Prostate gland (tissue), 2 donors: ENCODE results near the gene OLFML2B.

Source experiments
- POLR2AphosphoS5 ChIP-seq: sonication (generic); formaldehyde crosslinking; IDR thresholded peaks from one replicate; pipeline ENCODE4 v1.6.1; 2017; ENCODE audit warnings: antibody characterized with exemption
- TF ChIP-seq, protein P1 (sequence below), 4 experiments: fragments of 200-600 bp in 2 of 4; fragments of 450-650 bp in 2 of 4; sonication (generic) in 2 of 4; IDR thresholded peaks; 1 replicate in 3 of 4; 2 replicates in 1 of 4; pipeline ENCODE4 v1.5.1; 2016 to 2019; ENCODE audit warnings: antibody characterized with exemption in 4 of 4, mild to moderate bottlenecking in 2 of 4, moderate library complexity in 2 of 4

DNA sequence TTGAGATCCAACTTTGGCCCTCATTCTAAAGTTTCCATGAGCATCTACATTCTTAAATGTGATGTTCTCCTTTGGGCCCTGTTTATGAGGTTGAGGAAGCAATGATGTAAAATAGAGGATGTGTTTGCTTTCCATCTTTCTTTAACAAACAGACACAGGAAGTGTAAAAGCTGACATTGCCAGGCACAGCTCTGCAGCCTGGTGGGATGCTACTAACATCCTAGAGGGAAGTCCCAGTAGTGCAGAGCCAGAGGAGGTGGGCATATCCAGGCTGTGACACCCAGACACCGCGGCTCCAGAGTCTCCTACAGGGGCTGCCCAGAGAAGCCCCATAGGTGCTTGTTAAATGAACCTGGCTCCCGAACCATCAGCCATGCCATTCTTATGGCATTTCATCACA is 16.2 kb downstream of the OLFML2B start:
- TF ChIP-seq, protein P1, sequence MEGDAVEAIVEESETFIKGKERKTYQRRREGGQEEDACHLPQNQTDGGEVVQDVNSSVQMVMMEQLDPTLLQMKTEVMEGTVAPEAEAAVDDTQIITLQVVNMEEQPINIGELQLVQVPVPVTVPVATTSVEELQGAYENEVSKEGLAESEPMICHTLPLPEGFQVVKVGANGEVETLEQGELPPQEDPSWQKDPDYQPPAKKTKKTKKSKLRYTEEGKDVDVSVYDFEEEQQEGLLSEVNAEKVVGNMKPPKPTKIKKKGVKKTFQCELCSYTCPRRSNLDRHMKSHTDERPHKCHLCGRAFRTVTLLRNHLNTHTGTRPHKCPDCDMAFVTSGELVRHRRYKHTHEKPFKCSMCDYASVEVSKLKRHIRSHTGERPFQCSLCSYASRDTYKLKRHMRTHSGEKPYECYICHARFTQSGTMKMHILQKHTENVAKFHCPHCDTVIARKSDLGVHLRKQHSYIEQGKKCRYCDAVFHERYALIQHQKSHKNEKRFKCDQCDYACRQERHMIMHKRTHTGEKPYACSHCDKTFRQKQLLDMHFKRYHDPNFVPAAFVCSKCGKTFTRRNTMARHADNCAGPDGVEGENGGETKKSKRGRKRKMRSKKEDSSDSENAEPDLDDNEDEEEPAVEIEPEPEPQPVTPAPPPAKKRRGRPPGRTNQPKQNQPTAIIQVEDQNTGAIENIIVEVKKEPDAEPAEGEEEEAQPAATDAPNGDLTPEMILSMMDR (IDR thresholded peaks at IDR 0.05): no peak
- no peak for TF ChIP-seq POLR2AphosphoS5
